OCI-LY7 (cell line): ENCODE results near the gene MAEA.

ENCODE experiments used
- EZH2phosphoT487 ChIP-seq: fragments of 200-600 bp; sonication (generic); IDR thresholded peaks from 2 replicates; pipeline ENCODE4 v1.6.1; 2018; ENCODE audit warnings: low read depth, borderline replicate concordance, mild to moderate bottlenecking, mixed run types, antibody characterized with exemption, low read length, moderate library complexity, mixed read lengths
- TF ChIP-seq, protein P1 (sequence below): fragments of 200-600 bp; sonication (generic); conservative IDR thresholded peaks from 2 replicates; pipeline ENCODE4 v1.5.1; 2014; ENCODE audit warnings: mild to moderate bottlenecking, antibody characterized with exemption, low read length, moderate library complexity, mixed read lengths

DNA sequence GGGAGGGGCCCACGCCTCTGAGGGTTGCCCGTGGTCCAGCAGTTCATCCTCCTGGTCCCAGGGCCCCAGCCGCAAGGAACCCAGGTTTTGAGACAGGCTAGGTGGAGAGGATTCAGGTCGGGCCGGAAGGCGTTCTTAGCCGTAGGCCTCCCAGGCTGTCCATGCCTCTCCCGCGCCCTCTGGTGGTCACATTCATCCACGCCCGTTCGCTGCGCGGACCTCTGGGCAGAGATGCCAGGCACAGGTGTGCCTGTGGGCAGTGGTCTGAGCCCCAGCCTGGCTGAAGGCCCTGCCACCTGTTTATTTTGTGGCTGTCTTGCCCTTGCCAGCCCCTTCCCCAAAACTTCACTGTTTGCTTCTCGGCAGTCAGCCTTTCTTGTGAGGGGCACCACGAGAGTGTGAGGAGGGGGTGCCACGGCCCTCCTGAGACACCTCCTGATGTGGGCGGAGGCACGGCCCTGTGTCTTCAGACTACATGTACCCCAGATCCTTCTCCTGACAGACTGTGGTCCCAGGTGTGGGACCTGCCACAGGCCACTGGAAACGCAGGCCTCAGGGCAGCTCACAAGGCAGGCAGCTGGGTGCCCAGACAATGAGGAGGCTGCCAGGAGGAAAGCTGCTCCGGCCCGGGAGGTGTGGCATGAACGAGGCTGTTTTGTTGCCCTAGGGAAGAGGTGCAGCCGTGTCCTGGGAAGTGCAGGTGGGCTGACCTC lies 62.3 kb downstream of the MAEA start:
- TF ChIP-seq, protein P1, sequence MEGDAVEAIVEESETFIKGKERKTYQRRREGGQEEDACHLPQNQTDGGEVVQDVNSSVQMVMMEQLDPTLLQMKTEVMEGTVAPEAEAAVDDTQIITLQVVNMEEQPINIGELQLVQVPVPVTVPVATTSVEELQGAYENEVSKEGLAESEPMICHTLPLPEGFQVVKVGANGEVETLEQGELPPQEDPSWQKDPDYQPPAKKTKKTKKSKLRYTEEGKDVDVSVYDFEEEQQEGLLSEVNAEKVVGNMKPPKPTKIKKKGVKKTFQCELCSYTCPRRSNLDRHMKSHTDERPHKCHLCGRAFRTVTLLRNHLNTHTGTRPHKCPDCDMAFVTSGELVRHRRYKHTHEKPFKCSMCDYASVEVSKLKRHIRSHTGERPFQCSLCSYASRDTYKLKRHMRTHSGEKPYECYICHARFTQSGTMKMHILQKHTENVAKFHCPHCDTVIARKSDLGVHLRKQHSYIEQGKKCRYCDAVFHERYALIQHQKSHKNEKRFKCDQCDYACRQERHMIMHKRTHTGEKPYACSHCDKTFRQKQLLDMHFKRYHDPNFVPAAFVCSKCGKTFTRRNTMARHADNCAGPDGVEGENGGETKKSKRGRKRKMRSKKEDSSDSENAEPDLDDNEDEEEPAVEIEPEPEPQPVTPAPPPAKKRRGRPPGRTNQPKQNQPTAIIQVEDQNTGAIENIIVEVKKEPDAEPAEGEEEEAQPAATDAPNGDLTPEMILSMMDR = peak; percentile 88
- TF ChIP-seq EZH2phosphoT487 = no peak
